ENCODE data around the gene DLK1. TPM values are rescaled to one million over a fixed set of nuclear protein-coding genes. Genes with fewer than 3 reads are reported as not detected.
A peak's percentile ranks its signal among the peaks of the same experiment; 100 is the strongest.

The DLK1 gene
- total and polyA plus RNA-seq, 2 of the 13 experiments (the other 11 are each of a cell fraction or from before 2014, with no cell fraction given): 95.5 to 312 TPM

- Histone ChIP-seq H3K4me3 (replicated peaks in 1 of 3; ENCODE audit: insufficient read depth in 1 of 3, low read depth in 2 of 3, low read length in 3 of 3) (no peak overlapping the region), H3K4me1 (ENCODE audit: insufficient read depth, low read length) (peaks cover 81% of the 10 kb centered on the region), H4K20me1 (ENCODE audit: insufficient read depth, low read length) (no peaks in the 10 kb centered on the region), H3K9me3 (ENCODE audit: low read length) (no peaks in the 10 kb centered on the region), H3K9ac (ENCODE audit: insufficient read depth, low read depth, low read length) (no peak overlapping the region), H3K27ac (ENCODE audit: extremely low read length, insufficient read depth, low read length) (peak overlapping the region; percentile 69), H3K79me2 (ENCODE audit: insufficient read depth, low read length) (no peaks in the 10 kb centered on the region), H3K27me3 (ENCODE audit: control insufficient read depth in 1 of 2, insufficient read depth in 2 of 2, low read length in 2 of 2) (no peaks in the 10 kb centered on the region), H3K4me2 (ENCODE audit: low read depth, low read length) (peak overlapping the region; percentile 24; the same call in 1 of the 2 replicates), H3K36me3 (replicated peaks in 1 of 2; ENCODE audit: control insufficient read depth in 1 of 2, insufficient read depth in 2 of 2, low read length in 2 of 2) (no peaks in the 10 kb centered on the region), H2AFZ (ENCODE audit: low read length) (no peak overlapping the region)
- ATAC-seq (peak; percentile 11), FAIRE-seq (no peak), DNase-seq (ENCODE audit: low spot score) (no peak)
- 48% methylated on average over 12 of the region's 23 CpGs for WGBS (ENCODE audit: low lambda C conversion rate)
- ChIA-PET CTCF (ENCODE audit: low intra/inter-chr PET ratio, low total read pairs) (no interaction called here), POLR2A (interaction anchor here (0.9 to 1.9 kb wide), 5 partner anchors 10 to 136 kb away, joined by 3 to 13 read pairs (median 6); no protein-coding TSS in a partner anchor)
- intact Hi-C loops (cut with micrococcal nuclease; ENCODE audit: unreplicated experiment): no loop called here
- in situ Hi-C loops (cut with HindIII; ENCODE audit: extremely low pct_ligation_motif_present, low pct_unique_long_range_greater_than_20kb): no loop called here
- BruUV-seq (replicated peaks): no TSS peak
- TF ChIP-seq ZNF296 (CRISPR knock-in tag; conservative IDR thresholded peaks at IDR 0.05): 0 out of 2 replicates have a peak, but pooled peaks have one; percentile 15
- peak; percentile 59; the same call in 1 of the 2 replicates for TF ChIP-seq ZBTB33 (CRISPR knock-in tag; IDR thresholded peaks at IDR 0.05)
- TF ChIP-seq ZBTB7B (CRISPR knock-in tag; IDR thresholded peaks at IDR 0.05): peak; percentile 32; the same call in 1 of the 2 replicates
- no peak for TF ChIP-seq SMARCC2 (IDR thresholded peaks at IDR 0.05)
- peak; percentile 15; the same call in 1 of the 2 replicates for TF ChIP-seq ZNF143 (CRISPR knock-in tag; IDR thresholded peaks at IDR 0.05)
- 0 out of 2 replicates have a peak, but pooled peaks have one; percentile 26 for TF ChIP-seq DPF2 (CRISPR knock-in tag; IDR thresholded peaks at IDR 0.05; ENCODE audit: borderline replicate concordance, low read depth)
- TF ChIP-seq GTF3A (CRISPR knock-in tag; conservative IDR thresholded peaks at IDR 0.05): no peak
- no peak for TF ChIP-seq SNAPC2 (CRISPR knock-in tag; IDR thresholded peaks at IDR 0.05)
- TF ChIP-seq ZNF282 (IDR thresholded peaks at IDR 0.05; ENCODE audit: partially characterized antibody): no peak
- TF ChIP-seq ZNF589 (CRISPR knock-in tag; conservative IDR thresholded peaks at IDR 0.05): no peak
- TF ChIP-seq ZFP91 (CRISPR knock-in tag; IDR thresholded peaks at IDR 0.05; ENCODE audit: borderline replicate concordance): peak; percentile 4; the same call in 1 of the 2 replicates
- no peak for TF ChIP-seq NFYB (CRISPR knock-in tag; IDR thresholded peaks at IDR 0.05)
- TF ChIP-seq RARA (CRISPR knock-in tag; IDR thresholded peaks at IDR 0.05): peak; percentile 61
- 0 out of 2 replicates have a peak, but pooled peaks have one; percentile 13 for TF ChIP-seq ZBTB7A (CRISPR knock-in tag; IDR thresholded peaks at IDR 0.05)
- no peak for TF ChIP-seq CHCHD3 (CRISPR knock-in tag; IDR thresholded peaks at IDR 0.05)
- TF ChIP-seq GFI1 (CRISPR knock-in tag; IDR thresholded peaks at IDR 0.05; ENCODE audit: borderline replicate concordance): no peak
- TF ChIP-seq AGO1 (IDR thresholded peaks at IDR 0.05; ENCODE audit: low read depth, low read length, poor library complexity, severe bottlenecking): no peak
- peak; percentile 61 for TF ChIP-seq HOXA3 (CRISPR knock-in tag; IDR thresholded peaks at IDR 0.05)
- peak in 1 of 2 experiments; percentile 48; a peak in 1 of 4 replicates for TF ChIP-seq EP300 (IDR thresholded peaks at IDR 0.05; ENCODE audit: low read depth in 2 of 2, low read length in 2 of 2)
- no peak for TF ChIP-seq EP300 (CRISPR knock-in tag; IDR thresholded peaks at IDR 0.05; ENCODE audit: borderline replicate concordance)
- peak; percentile 59; the same call in 1 of the 2 replicates for TF ChIP-seq ZNF839 (CRISPR knock-in tag; IDR thresholded peaks at IDR 0.05; ENCODE audit: borderline replicate concordance)
- TF ChIP-seq ZFX (CRISPR knock-in tag; IDR thresholded peaks at IDR 0.05; ENCODE audit: low read depth): peak; percentile 50; the same call in 1 of the 2 replicates
Observed at GRCh38 chr14:100680439-100681051, 46.1 kb upstream of the DLK1 start.
